Loucy (cell line): ENCODE data around the gene CPT1B.

ENCODE experiments used
- H2AFZ ChIP-seq: fragments of 200-600 bp; sonication (generic); 2 replicates; pipeline ENCODE4 v1.6.0; 2016; ENCODE audit warnings: antibody characterized with exemption, mild to moderate bottlenecking, low read length, moderate library complexity
- H3F3A ChIP-seq: fragments of 200-600 bp; 2 replicates; pipeline ENCODE4 v1.6.0; 2016; ENCODE audit warnings: antibody characterized with exemption, low read depth, mild to moderate bottlenecking
- H3K27me3 ChIP-seq: fragments of 200-600 bp; sonication (generic); 2 replicates; pipeline ENCODE4 v1.6.1; 2014; ENCODE audit warnings: low read length, mild to moderate bottlenecking; ENCODE audit not compliant: insufficient read depth, poor library complexity, severe bottlenecking
- H3K36me3 ChIP-seq: fragments of 200-600 bp; sonication (generic); 2 replicates; pipeline ENCODE4 v1.6.1; 2016; ENCODE audit warnings: low read length; ENCODE audit not compliant: insufficient read depth
- H3K4me1 ChIP-seq: fragments of 200-600 bp; sonication (generic); 2 replicates; pipeline ENCODE4 v1.5.1; 2014; ENCODE audit warnings: low read length, mild to moderate bottlenecking; ENCODE audit not compliant: insufficient read depth, poor library complexity, severe bottlenecking
- H3K4me2 ChIP-seq: fragments of 200-600 bp; sonication (generic); 2 replicates; pipeline ENCODE4 v1.6.0; 2014; ENCODE audit warnings: antibody characterized with exemption, low read length, low read depth, mild to moderate bottlenecking; ENCODE audit not compliant: poor library complexity, severe bottlenecking
- H3K4me3 ChIP-seq: fragments of 200-600 bp; sonication (generic); 2 replicates; pipeline ENCODE4 v1.5.1; 2014; ENCODE audit warnings: low read length, mild to moderate bottlenecking, mixed read lengths; ENCODE audit not compliant: poor library complexity, severe bottlenecking
- H3K79me2 ChIP-seq: fragments of 200-600 bp; sonication (generic); 2 replicates; pipeline ENCODE4 v1.6.1; 2014; ENCODE audit warnings: low read length; ENCODE audit not compliant: insufficient read depth
- H3K9ac ChIP-seq: fragments of 200-600 bp; sonication (generic); 2 replicates; pipeline ENCODE4 v1.6.0; 2014; ENCODE audit warnings: mild to moderate bottlenecking, low read depth, low read length, moderate library complexity; ENCODE audit not compliant: poor library complexity, severe bottlenecking
- H3K9me2 ChIP-seq: fragments of 200-600 bp; sonication (generic); replicated peaks from 2 replicates; pipeline ENCODE4 v1.6.1; 2016; ENCODE audit warnings: low read depth, low read length, mixed read lengths
- H3K9me3 ChIP-seq: fragments of 200-600 bp; sonication (generic); 2 replicates; pipeline ENCODE4 v1.6.1; 2014; ENCODE audit warnings: mild to moderate bottlenecking, antibody characterized with exemption, low read length, low read depth; ENCODE audit not compliant: insufficient read depth
- H4K20me1 ChIP-seq: fragments of 200-600 bp; sonication (generic); 2 replicates; pipeline ENCODE4 v1.6.0; 2014; ENCODE audit warnings: antibody characterized with exemption, low read length, mild to moderate bottlenecking; ENCODE audit not compliant: insufficient read depth, poor library complexity, severe bottlenecking
- CTCF ChIP-seq: fragments of 200-600 bp; sonication (generic); conservative IDR thresholded peaks from 2 replicates; pipeline ENCODE4 v1.5.1; 2014; ENCODE audit warnings: mild to moderate bottlenecking, antibody characterized with exemption, low read length
- EZH2phosphoT487 ChIP-seq: fragments of 200-600 bp; IDR thresholded peaks from 2 replicates; pipeline ENCODE4 v1.6.1; 2018; ENCODE audit warnings: antibody characterized with exemption, mild to moderate bottlenecking, moderate library complexity, borderline replicate concordance

Gene CPT1B

GRCh38 chr22:50540381-50540780, 37.8 kb downstream of the CPT1B start:
- Histone ChIP-seq H3K4me3 (no peak overlapping the region), H3K79me2 (no peaks in the 10 kb centered on the region), H3K36me3 (no peaks in the 10 kb centered on the region), H2AFZ (no peak overlapping the region), H3K27me3 (no peaks in the 10 kb centered on the region), H4K20me1 (no peaks in the 10 kb centered on the region), H3K9me2 (no peaks in the 10 kb centered on the region), H3F3A (no peaks in the 10 kb centered on the region), H3K4me2 (no peak overlapping the region), H3K9ac (no peak overlapping the region), H3K9me3 (no peaks in the 10 kb centered on the region), H3K4me1 (peaks cover 10% of the 10 kb centered on the region)
- TF ChIP-seq CTCF, result no peak
- TF ChIP-seq EZH2phosphoT487, result no peak

GRCh38 chr22:50537765-50538164, 40.5 kb downstream of the CPT1B start:
- H3K36me3 ChIP-seq, result no peaks in the 10 kb centered on the region
- H3K9me3 ChIP-seq, result no peaks in the 10 kb centered on the region
- H3F3A ChIP-seq, result no peaks in the 10 kb centered on the region
- H3K9me2 ChIP-seq, result no peaks in the 10 kb centered on the region
- no peak overlapping the region for H2AFZ ChIP-seq
- H3K9ac ChIP-seq, result no peak overlapping the region
- H3K4me2 ChIP-seq, result no peak overlapping the region
- peaks cover 3% of the 10 kb centered on the region for H3K4me1 ChIP-seq
- no peak overlapping the region for H3K4me3 ChIP-seq
- no peaks in the 10 kb centered on the region for H3K79me2 ChIP-seq
- TF ChIP-seq EZH2phosphoT487 (no peak), CTCF (no peak)
- H3K27me3 ChIP-seq, result no peaks in the 10 kb centered on the region
- no peaks in the 10 kb centered on the region for H4K20me1 ChIP-seq

GRCh38 chr22:50536226-50536625, 42.0 kb downstream of the CPT1B start:
- Histone ChIP-seq H2AFZ (no peak overlapping the region), H3K9ac (no peak overlapping the region), H4K20me1 (no peaks in the 10 kb centered on the region), H3K9me3 (no peaks in the 10 kb centered on the region), H3K4me3 (no peak overlapping the region), H3K9me2 (no peaks in the 10 kb centered on the region), H3K4me2 (no peak overlapping the region), H3F3A (no peaks in the 10 kb centered on the region), H3K27me3 (no peaks in the 10 kb centered on the region), H3K79me2 (no peaks in the 10 kb centered on the region), H3K36me3 (no peaks in the 10 kb centered on the region), H3K4me1 (peaks cover 3% of the 10 kb centered on the region)
- TF ChIP-seq EZH2phosphoT487 (no peak), CTCF (no peak)
